GM12878 (cell line): ENCODE measurements around the gene AOPEP. TPM values are rescaled to one million over a fixed set of nuclear protein-coding genes. Genes with fewer than 3 reads are reported as not detected.

Source experiments
- ATAC-seq: fragments of 200-7000 bp; cut with Tn5 transposase; 3 replicates; pipeline ENCODE4 v1.9.1; 2020; ENCODE audit warnings: mild to moderate bottlenecking, moderate library complexity
- BruUV-seq: library from RNA; stranded (reverse); fragments of 400-500 nt; replicated peaks from 2 replicates; lab custom pipeline; 2021; lab: Mats Ljungman, UMichigan
- CTCF ChIA-PET: fragments of 300-600 bp; sonication (Branson Sonifier 250); formaldehyde crosslinking; extraction: SDS; loops from one replicate; lab custom pipeline; 2021; ENCODE audit warnings: inconsistent platforms; lab: Yijun Ruan, JAX
- POLR2A ChIA-PET: fragments of 350-600 bp; formaldehyde crosslinking; extraction: SDS; loops from one replicate; lab custom pipeline; 2021; ENCODE audit warnings: inconsistent platforms; lab: Charles Lee
- RAD21 ChIA-PET: fragments of 300-600 bp; sonication (Branson Sonifier 250); formaldehyde crosslinking; loops from one replicate; lab custom pipeline; 2023; ENCODE audit warnings: antibody characterized with exemption; ENCODE audit not compliant: unreplicated experiment; lab: Charles Lee
- SMC1A ChIA-PET: fragments of 300-600 bp; sonication (Branson Sonifier 250); formaldehyde crosslinking; loops from one replicate; lab custom pipeline; 2023; ENCODE audit not compliant: unreplicated experiment, uncharacterized antibody; lab: Charles Lee
- DNase-seq: peaks from one replicate; pipeline ENCODE4 v3.0.0-alpha.2; 2011; ENCODE audit warnings: low read depth, low spot score
- FAIRE-seq: peaks from 3 replicates; lab custom pipeline; 2011; peaks lifted over from hg19 to GRCh38; lab: Jason Lieb, UNC
- H2AFZ ChIP-seq: 2 replicates; pipeline ENCODE4 v1.6.0; 2011; ENCODE audit warnings: low read depth, low read length, control low read depth; ENCODE audit not compliant: control insufficient read depth
- H3K27ac ChIP-seq: 2 replicates; pipeline ENCODE4 v1.5.1; 2011; ENCODE audit warnings: control low read depth; ENCODE audit not compliant: control insufficient read depth, insufficient read depth
- H3K27me3 ChIP-seq, 2 experiments: replicated peaks in 1 of 2; 2 replicates each; pipeline versions ENCODE4 v1.6.0 to v1.6.1; 2011; ENCODE audit warnings: low read length in 1 of 2; ENCODE audit not compliant: control insufficient read depth in 2 of 2, insufficient read depth in 2 of 2
- H3K36me3 ChIP-seq, 2 experiments: 2 replicates each; pipeline ENCODE4 v1.5.1; 2011; ENCODE audit warnings: low read length in 1 of 2; ENCODE audit not compliant: control insufficient read depth in 2 of 2, insufficient read depth in 2 of 2
- H3K4me1 ChIP-seq: 2 replicates; pipeline ENCODE4 v1.6.1; 2011; ENCODE audit warnings: mild to moderate bottlenecking, low read length, moderate library complexity, mixed read lengths; ENCODE audit not compliant: control insufficient read depth, insufficient read depth
- H3K4me2 ChIP-seq: 2 replicates; pipeline ENCODE4 v1.6.0; 2011; ENCODE audit warnings: control low read depth; ENCODE audit not compliant: control insufficient read depth, insufficient read depth
- H3K4me3 ChIP-seq: fragments of 200-600 bp; sonication (generic); 2 replicates; pipeline ENCODE4 v1.5.1; 2016
- H3K79me2 ChIP-seq: 2 replicates; pipeline ENCODE4 v1.6.0; 2011; ENCODE audit warnings: low read length; ENCODE audit not compliant: control insufficient read depth, insufficient read depth
- H3K9ac ChIP-seq: 2 replicates; pipeline ENCODE4 v1.8.0; 2011; ENCODE audit warnings: low read length, control low read depth, mixed read lengths; ENCODE audit not compliant: control insufficient read depth, insufficient read depth
- H3K9me3 ChIP-seq: replicated peaks from 3 replicates; pipeline ENCODE4 v1.5.1; 2011; ENCODE audit warnings: mild to moderate bottlenecking, low read length; ENCODE audit not compliant: control insufficient read depth, insufficient read depth
- H4K20me1 ChIP-seq: 2 replicates; pipeline ENCODE4 v1.6.0; 2011; ENCODE audit not compliant: control insufficient read depth, insufficient read depth
- ASH2L ChIP-seq: fragments of 300-600, 200-600 bp; sonication (generic); IDR thresholded peaks from 2 replicates; pipeline ENCODE4 v1.6.1; 2017; ENCODE audit warnings: low read depth, mild to moderate bottlenecking, borderline replicate concordance
- BHLHE40 ChIP-seq, 2 experiments: fragments of 450-650 bp in 1 of 2; IDR thresholded peaks; 2 replicates each; pipeline ENCODE4 v1.6.1; 2011 to 2017; ENCODE audit warnings: low read depth in 2 of 2, borderline replicate concordance in 1 of 2, improper control_type of control experiment in 1 of 2, low read length in 1 of 2, mild to moderate bottlenecking in 1 of 2
- E2F4 ChIP-seq: IDR thresholded peaks from 2 replicates; pipeline ENCODE4 v1.6.1; 2012; ENCODE audit warnings: low read depth, low read length, improper control_type of control experiment
- E4F1 ChIP-seq: fragments of 450-650 bp; IDR thresholded peaks from 2 replicates; pipeline ENCODE4 v1.6.1; 2018; ENCODE audit warnings: borderline replicate concordance, mild to moderate bottlenecking; ENCODE audit not compliant: partially characterized antibody
- FOXM1 ChIP-seq: IDR thresholded peaks from 2 replicates; pipeline ENCODE4 v1.6.1; 2012; ENCODE audit warnings: low read depth, mild to moderate bottlenecking, inconsistent platforms, low read length, moderate library complexity
- IRF4 ChIP-seq: IDR thresholded peaks from 2 replicates; pipeline ENCODE4 v1.6.1; 2011; ENCODE audit warnings: low read depth, low read length
- LARP7 ChIP-seq: fragments of 450-650 bp; IDR thresholded peaks from 2 replicates; pipeline ENCODE4 v1.6.1; 2017; ENCODE audit warnings: mild to moderate bottlenecking
- RAD21 ChIP-seq: IDR thresholded peaks from 2 replicates; pipeline ENCODE4 v1.6.1; 2011; ENCODE audit warnings: mild to moderate bottlenecking, low read depth, low read length, moderate library complexity; ENCODE audit not compliant: insufficient read depth
- RBBP5 ChIP-seq: fragments of 200-600 bp; sonication (generic); conservative IDR thresholded peaks from 2 replicates; pipeline ENCODE4 v1.6.1; 2016
- ZNF622 ChIP-seq: fragments of 450-650 bp; IDR thresholded peaks from 2 replicates; pipeline ENCODE4 v1.6.1; 2017; ENCODE audit warnings: mild to moderate bottlenecking, inconsistent platforms
- ZZZ3 ChIP-seq: IDR thresholded peaks from 2 replicates; pipeline ENCODE4 v1.6.1; 2011; ENCODE audit warnings: low read depth; ENCODE audit not compliant: control insufficient read depth, insufficient read length
- WGBS: methylation state at CpG from one replicate; pipeline ENCODE4 v1.1.6; 2016; ENCODE audit warnings: low lambda C conversion rate; ENCODE audit not compliant: insufficient replicate concordance, insufficient coverage; ENCODE audit errors: missing lambda C conversion rate; 5-methylcytosine and 5-hydroxymethylcytosine counted together
- in situ Hi-C: fragments of 300-500 bp; cut with MboI; formaldehyde crosslinking; loops from 9 replicates; pipeline ENCODE4 v1.14.3; 2018; ENCODE audit warnings: mixed read lengths
- intact Hi-C: fragments of 100-400 bp; cut with micrococcal nuclease; formaldehyde crosslinking; loops from one replicate; pipeline ENCODE4 v1.14.2; 2022; ENCODE audit not compliant: unreplicated experiment
- polyA plus RNA-seq, 11 experiments: library from polyadenylated mRNA; depleted of rRNA in 4 of 11; unstranded in 6 of 11; stranded (reverse) in 5 of 11; fragments of >200 nt; fragmentation: Nextera tagmentation in 4 of 11; fragmentation: Illumina TruSeq in 1 of 11; extraction: Ambion mirVana in 4 of 11; extraction: Trizol in 1 of 11; gene quantifications; 1 replicate in 1 of 11; 2 replicates in 10 of 11; pipeline versions ENCODE4 v1.2.1 to v1.2.3, GENCODE V29; 2011 to 2016; ENCODE audit warnings: inconsistent platforms in 2 of 11, missing spikeins in 2 of 11, low read depth in 1 of 11
- total RNA-seq, 4 experiments: library from RNA; depleted of rRNA in 3 of 4; stranded (reverse); fragments of >200 nt in 3 of 4; fragmentation: Illumina TruSeq in 1 of 4; extraction: Trizol in 1 of 4; gene quantifications; 2 replicates each; pipeline versions ENCODE4 v1.2.1 to v1.2.3, GENCODE V29; 2013 to 2021
- TF ChIP-seq, protein P1 (sequence below): fragments of 450-650 bp; IDR thresholded peaks from 2 replicates; pipeline ENCODE4 v1.6.1; 2017; ENCODE audit warnings: mild to moderate bottlenecking
- TF ChIP-seq, protein P2 (sequence below): IDR thresholded peaks from 2 replicates; pipeline ENCODE4 v1.6.1; 2011; ENCODE audit warnings: borderline replicate concordance, low read depth, mild to moderate bottlenecking, moderate library complexity, low read length; ENCODE audit not compliant: insufficient read depth, poor library complexity, severe bottlenecking

The AOPEP gene
- total and polyA plus RNA-seq, 10 of the 15 experiments (the other 5 are each of a cell fraction or from before 2014, with no cell fraction given): 2.3 to 16.9 (median 10.1) TPM

DNA sequence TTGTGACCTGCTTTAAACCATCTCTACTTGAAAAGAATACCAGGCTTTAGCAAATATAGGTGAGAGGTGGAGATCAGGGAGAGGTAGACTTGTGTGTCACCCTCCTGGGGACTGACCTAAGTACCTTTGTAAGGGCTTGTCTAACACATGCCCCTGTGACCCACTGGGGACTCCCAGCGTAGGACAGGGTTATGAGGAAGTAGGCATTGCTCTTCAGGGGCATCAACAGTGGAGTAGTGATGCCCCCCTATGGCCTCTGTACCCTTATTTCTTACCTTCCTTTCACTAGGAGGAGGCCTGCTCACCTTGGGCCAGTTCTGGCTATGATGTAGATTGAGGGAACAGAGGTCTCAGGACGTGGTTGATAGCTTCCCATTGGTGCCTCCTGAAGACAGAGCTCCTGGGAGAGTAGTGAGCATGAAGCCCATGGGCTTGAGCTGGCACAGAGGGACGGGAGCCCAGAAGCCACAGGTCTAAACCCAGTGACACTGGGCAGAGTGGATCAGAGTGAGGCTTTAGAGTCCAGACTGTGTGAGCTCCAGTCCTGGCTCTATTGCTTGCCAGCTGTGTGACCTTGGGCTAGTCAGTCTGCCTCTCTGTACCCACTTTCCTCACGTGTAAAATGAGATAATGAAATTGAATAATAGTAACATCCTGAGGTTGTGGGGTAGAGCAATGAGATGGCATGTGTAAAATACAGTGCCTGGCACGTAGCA is 191.7 kb downstream of the AOPEP start (continued):
- TF ChIP-seq E4F1 (no peak), RBBP5 (no peak), BHLHE40 (IDR thresholded peaks at IDR 0.05; ENCODE audit: borderline replicate concordance in 1 of 2, low read depth in 2 of 2, low read length in 1 of 2) (0 out of 4 replicates have a peak, but pooled peaks of 1 of the 2 experiments have one; percentile 6)

DNA sequence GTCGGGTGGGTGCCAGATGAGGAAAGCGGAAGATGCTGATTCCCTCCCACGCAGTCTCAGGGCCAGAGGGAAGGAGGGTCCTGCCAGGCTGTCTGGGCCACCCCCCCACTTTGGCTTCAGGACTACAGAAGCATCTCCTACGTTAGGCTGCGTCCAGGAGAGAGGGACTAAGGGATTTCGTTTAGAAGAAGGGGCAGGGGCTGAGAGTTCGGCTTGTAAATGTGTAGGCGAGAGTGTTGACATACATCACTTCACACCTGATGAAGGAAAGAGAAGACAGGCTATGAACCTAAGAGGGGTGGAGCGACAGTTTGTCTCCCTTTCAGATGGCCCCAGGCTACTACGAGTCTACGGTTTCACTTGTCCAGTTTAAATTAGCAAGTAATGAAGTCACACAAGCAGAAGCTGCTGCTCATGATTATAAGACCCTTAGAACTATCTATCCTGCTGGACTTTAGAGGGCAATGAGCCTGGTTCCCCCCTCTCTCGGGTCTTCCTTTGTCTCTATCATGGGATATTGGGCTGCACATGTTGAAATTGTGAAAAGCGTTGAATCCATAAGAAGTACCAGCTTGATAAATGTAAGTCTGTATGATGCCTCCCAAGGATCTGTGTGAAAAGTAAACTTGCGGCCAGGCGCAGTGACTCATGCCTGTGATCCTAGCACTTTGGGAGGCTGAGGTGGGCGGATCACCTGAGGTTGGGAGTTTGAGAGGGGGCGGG is 193.0 kb downstream of the AOPEP start:
- POLR2A ChIA-PET: no interaction called here
- no peak overlapping the region for H3K9ac ChIP-seq
- no peaks in the 10 kb centered on the region for H4K20me1 ChIP-seq
- no peak overlapping the region for H3K4me2 ChIP-seq
- H3K4me1 ChIP-seq: no peaks in the 10 kb centered on the region
- H3K79me2 ChIP-seq: no peaks in the 10 kb centered on the region
- in situ Hi-C loops (loop anchor here (5.0 to 10.0 kb wide), 2 partner anchors 135 to 237 kb away; no protein-coding TSS in a partner anchor), intact Hi-C loops (no loop called here)
- SMC1A ChIA-PET: interaction anchor here (1.0 to 3.9 kb wide), 3 partner anchors 139 to 243 kb away, joined by 3 to 41 read pairs (median 4); no protein-coding TSS in a partner anchor
- H3K36me3 ChIP-seq: no peaks in the 10 kb centered on the region; a peak in 1 of 4 replicates
- no peaks in the 10 kb centered on the region for H3K9me3 ChIP-seq
- no peak for FAIRE-seq
- BruUV-seq: no TSS peak
- H3K4me3 ChIP-seq: no peak overlapping the region
- no peak for DNase-seq
- H3K27ac ChIP-seq: no peak overlapping the region
- 92% methylated on average over 17 of the region's 17 CpGs for WGBS
- no peak overlapping the region for H2AFZ ChIP-seq
- CTCF ChIA-PET: interaction anchor here (3.9 kb wide), 1 partner anchor 137 kb away, joined by 88 read pairs; no protein-coding TSS in a partner anchor
- H3K27me3 ChIP-seq: no peaks in the 10 kb centered on the region
- RAD21 ChIA-PET: interaction anchor here (1.1 kb wide), 1 partner anchor 137 kb away, joined by 3 read pairs; no protein-coding TSS in a partner anchor
- no peak for ATAC-seq
- TF ChIP-seq RAD21 (no peak), E2F4 (no peak), ZNF622 (no peak), ASH2L (no peak), ZZZ3 (no peak), IRF4 (no peak), LARP7 (no peak), FOXM1 (no peak)
- TF ChIP-seq, protein P1, sequence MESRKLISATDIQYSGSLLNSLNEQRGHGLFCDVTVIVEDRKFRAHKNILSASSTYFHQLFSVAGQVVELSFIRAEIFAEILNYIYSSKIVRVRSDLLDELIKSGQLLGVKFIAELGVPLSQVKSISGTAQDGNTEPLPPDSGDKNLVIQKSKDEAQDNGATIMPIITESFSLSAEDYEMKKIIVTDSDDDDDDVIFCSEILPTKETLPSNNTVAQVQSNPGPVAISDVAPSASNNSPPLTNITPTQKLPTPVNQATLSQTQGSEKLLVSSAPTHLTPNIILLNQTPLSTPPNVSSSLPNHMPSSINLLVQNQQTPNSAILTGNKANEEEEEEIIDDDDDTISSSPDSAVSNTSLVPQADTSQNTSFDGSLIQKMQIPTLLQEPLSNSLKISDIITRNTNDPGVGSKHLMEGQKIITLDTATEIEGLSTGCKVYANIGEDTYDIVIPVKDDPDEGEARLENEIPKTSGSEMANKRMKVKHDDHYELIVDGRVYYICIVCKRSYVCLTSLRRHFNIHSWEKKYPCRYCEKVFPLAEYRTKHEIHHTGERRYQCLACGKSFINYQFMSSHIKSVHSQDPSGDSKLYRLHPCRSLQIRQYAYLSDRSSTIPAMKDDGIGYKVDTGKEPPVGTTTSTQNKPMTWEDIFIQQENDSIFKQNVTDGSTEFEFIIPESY: no peak
- TF ChIP-seq, protein P2, sequence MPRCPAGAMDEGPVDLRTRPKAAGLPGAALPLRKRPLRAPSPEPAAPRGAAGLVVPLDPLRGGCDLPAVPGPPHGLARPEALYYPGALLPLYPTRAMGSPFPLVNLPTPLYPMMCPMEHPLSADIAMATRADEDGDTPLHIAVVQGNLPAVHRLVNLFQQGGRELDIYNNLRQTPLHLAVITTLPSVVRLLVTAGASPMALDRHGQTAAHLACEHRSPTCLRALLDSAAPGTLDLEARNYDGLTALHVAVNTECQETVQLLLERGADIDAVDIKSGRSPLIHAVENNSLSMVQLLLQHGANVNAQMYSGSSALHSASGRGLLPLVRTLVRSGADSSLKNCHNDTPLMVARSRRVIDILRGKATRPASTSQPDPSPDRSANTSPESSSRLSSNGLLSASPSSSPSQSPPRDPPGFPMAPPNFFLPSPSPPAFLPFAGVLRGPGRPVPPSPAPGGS: no peak
